Measurements from ENCODE around the gene SOST.
A peak's percentile ranks its signal among the peaks of the same experiment; 100 is the strongest.

The SOST gene

GRCh38 chr17:43767713-43768059 is 9.1 kb upstream of the SOST start:
- Histone ChIP-seq H3K79me2 (ENCODE audit: low read length) (no peaks in the 10 kb centered on the region), H3K36me3 (replicated peaks; ENCODE audit: low read depth, low read length) (peaks cover 12% of the 10 kb centered on the region)

GRCh38 chr17:43767053-43767712 is 8.6 kb upstream of the SOST start:
- Histone ChIP-seq H3K79me2 (ENCODE audit: low read length) (no peaks in the 10 kb centered on the region), H3K9me3 (ENCODE audit: insufficient read depth, low read length) (no peaks in the 10 kb centered on the region), H3K4me1 (ENCODE audit: low read length) (peaks cover 18% of the 10 kb centered on the region), H3K36me3 (replicated peaks; ENCODE audit: low read depth, low read length) (peaks cover 7% of the 10 kb centered on the region), H3K4me2 (ENCODE audit: low read length) (no peak overlapping the region), H2AFZ (ENCODE audit: low read depth, low read length) (no peak overlapping the region), H3K9ac (ENCODE audit: low read length) (no peak overlapping the region), H3K27me3 (ENCODE audit: low read depth, low read length) (no peaks in the 10 kb centered on the region), H3K27ac (ENCODE audit: low read length) (no peak overlapping the region), H3K4me3 (ENCODE audit: low read length) (no peak overlapping the region), H4K20me1 (ENCODE audit: insufficient read depth, low read length) (no peaks in the 10 kb centered on the region)
- TF ChIP-seq CTCF (IDR thresholded peaks at IDR 0.05; ENCODE audit: low read depth, low read length) (no peak), EZH2phosphoT487 (IDR thresholded peaks at IDR 0.05; ENCODE audit: low read depth) (no peak)

More at GRCh38 chr17:43767713-43768059, 9.1 kb upstream of the SOST start:
- no peak overlapping the region for H3K4me3 ChIP-seq (ENCODE audit: low read length)
- no peak overlapping the region for H3K4me2 ChIP-seq (ENCODE audit: low read length)
- H3K9ac ChIP-seq (ENCODE audit: low read length), result no peak overlapping the region
- no peak overlapping the region for H3K27ac ChIP-seq (ENCODE audit: low read length)
- H3K9me3 ChIP-seq (ENCODE audit: insufficient read depth, low read length), result no peaks in the 10 kb centered on the region
- no peaks in the 10 kb centered on the region for H4K20me1 ChIP-seq (ENCODE audit: insufficient read depth, low read length)
- no peaks in the 10 kb centered on the region for H3K27me3 ChIP-seq (ENCODE audit: low read depth, low read length)
- H3K4me1 ChIP-seq (ENCODE audit: low read length), result peaks cover 18% of the 10 kb centered on the region
- TF ChIP-seq EZH2phosphoT487 (IDR thresholded peaks at IDR 0.05; ENCODE audit: low read depth), result no peak
- TF ChIP-seq CTCF (IDR thresholded peaks at IDR 0.05; ENCODE audit: low read depth, low read length), result no peak
- H2AFZ ChIP-seq (ENCODE audit: low read depth, low read length), result no peak overlapping the region

GRCh38 chr17:43766413-43767052 is 7.9 kb upstream of the SOST start:
- H3K4me2 ChIP-seq (ENCODE audit: low read length), result no peak overlapping the region
- H3K79me2 ChIP-seq (ENCODE audit: low read length), result no peaks in the 10 kb centered on the region
- H3K4me3 ChIP-seq (ENCODE audit: low read length), result no peak overlapping the region
- H3K4me1 ChIP-seq (ENCODE audit: low read length), result peaks cover 18% of the 10 kb centered on the region
- no peak overlapping the region for H3K27ac ChIP-seq (ENCODE audit: low read length)
- H3K36me3 ChIP-seq (replicated peaks; ENCODE audit: low read depth, low read length), result peaks cover 5% of the 10 kb centered on the region
- no peak overlapping the region for H2AFZ ChIP-seq (ENCODE audit: low read depth, low read length)
- H3K27me3 ChIP-seq (ENCODE audit: low read depth, low read length), result no peaks in the 10 kb centered on the region
- no peak overlapping the region for H3K9ac ChIP-seq (ENCODE audit: low read length)
- no peaks in the 10 kb centered on the region for H4K20me1 ChIP-seq (ENCODE audit: insufficient read depth, low read length)
- TF ChIP-seq CTCF (IDR thresholded peaks at IDR 0.05; ENCODE audit: low read depth, low read length) (peak; percentile 80), EZH2phosphoT487 (IDR thresholded peaks at IDR 0.05; ENCODE audit: low read depth) (no peak)
- no peaks in the 10 kb centered on the region for H3K9me3 ChIP-seq (ENCODE audit: insufficient read depth, low read length)

- Histone ChIP-seq H3K79me2 (ENCODE audit: low read length) (no peaks in the 10 kb centered on the region), H4K20me1 (ENCODE audit: insufficient read depth, low read length) (no peaks in the 10 kb centered on the region), H3K27ac (ENCODE audit: low read length) (no peak overlapping the region), H3K4me3 (ENCODE audit: low read length) (0 out of 2 replicates have a peak overlapping the region, but pooled peaks have one; percentile 25), H3K9me3 (ENCODE audit: insufficient read depth, low read length) (no peaks in the 10 kb centered on the region), H3K9ac (ENCODE audit: low read length) (no peak overlapping the region), H3K4me1 (ENCODE audit: low read length) (peaks cover 2% of the 10 kb centered on the region; the same call in 1 of the 2 replicates), H2AFZ (ENCODE audit: low read depth, low read length) (peak overlapping the region; percentile 75; the same call in 1 of the 2 replicates), H3K4me2 (ENCODE audit: low read length) (peak overlapping the region; percentile 51), H3K36me3 (replicated peaks; ENCODE audit: low read depth, low read length) (no peaks in the 10 kb centered on the region), H3K27me3 (ENCODE audit: low read depth, low read length) (no peaks in the 10 kb centered on the region; the same call in 1 of the 2 replicates)
- TF ChIP-seq CTCF (IDR thresholded peaks at IDR 0.05; ENCODE audit: low read depth, low read length) (peak; percentile 100), EZH2phosphoT487 (IDR thresholded peaks at IDR 0.05; ENCODE audit: low read depth) (no peak)
Measured at GRCh38 chr17:43760254-43760852, 1.8 kb upstream of the SOST start.

Data from OCI-LY3 (cell line).